HepG2 (cell line): ENCODE results near the gene APBA1. TPM values are rescaled to one million over a fixed set of nuclear protein-coding genes. Genes with fewer than 3 reads are reported as not detected.

Experiments used
- ATAC-seq: fragments of 200-7000 bp; cut with Tn5 transposase; 3 replicates; pipeline ENCODE4 v1.9.1; 2020; ENCODE audit warnings: mild to moderate bottlenecking, moderate library complexity
- BruUV-seq: library from RNA; stranded (reverse); fragments of 400-500 nt; replicated peaks from 2 replicates; lab custom pipeline; 2021; lab: Mats Ljungman, UMichigan
- CTCF ChIA-PET: fragments of 300-600 bp; formaldehyde crosslinking; extraction: SDS; loops from one replicate; lab custom pipeline; 2021; ENCODE audit warnings: low total read pairs, inconsistent platforms, low intra/inter-chr PET ratio; lab: Yijun Ruan, JAX
- POLR2A ChIA-PET: fragments of 350-600 bp; sonication (Branson Sonifier 250); formaldehyde crosslinking; loops from one replicate; lab custom pipeline; 2020; ENCODE audit warnings: antibody characterized with exemption, inconsistent platforms; lab: Yijun Ruan, JAX
- DNase-seq: peaks from one replicate; pipeline ENCODE4 v3.0.0-alpha.2; 2015; ENCODE audit warnings: low spot score
- FAIRE-seq: peaks from 3 replicates; lab custom pipeline; 2011; peaks lifted over from hg19 to GRCh38; lab: Jason Lieb, UNC
- H2AFZ ChIP-seq: one replicate; pipeline ENCODE4 v1.6.1; 2011; ENCODE audit warnings: low read length, inconsistent platforms
- H3K27ac ChIP-seq: fragments of 300-600 bp; 3 replicates; pipeline ENCODE4 v1.8.0; 2011; ENCODE audit warnings: mixed run types, mild to moderate bottlenecking, mixed read lengths, low read length, inconsistent platforms; ENCODE audit not compliant: insufficient read depth; ENCODE audit errors: extremely low read length
- H3K27me3 ChIP-seq, 2 experiments: fragments of 200-600 bp in 1 of 2; 2 replicates in 1 of 2; 3 replicates in 1 of 2; pipeline versions ENCODE4 v1.6.0 to v1.8.0; 2011; ENCODE audit warnings: low read length in 2 of 2, mild to moderate bottlenecking in 2 of 2, moderate library complexity in 2 of 2, inconsistent platforms in 1 of 2; ENCODE audit not compliant: insufficient read depth in 2 of 2, control insufficient read depth in 1 of 2
- H3K36me3 ChIP-seq, 2 experiments: fragments of 200-600 bp in 1 of 2; replicated peaks in 1 of 2; 2 replicates in 1 of 2; 3 replicates in 1 of 2; pipeline versions ENCODE4 v1.5.1 to v1.8.0; 2011; ENCODE audit warnings: low read length in 2 of 2, inconsistent platforms in 1 of 2; ENCODE audit not compliant: insufficient read depth in 2 of 2, control insufficient read depth in 1 of 2
- H3K4me1 ChIP-seq: 2 replicates; pipeline ENCODE4 v1.5.1; 2012; ENCODE audit warnings: low read length, inconsistent platforms; ENCODE audit not compliant: insufficient read depth
- H3K4me2 ChIP-seq: 2 replicates; pipeline ENCODE4 v1.6.0; 2011; ENCODE audit warnings: low read depth, low read length, inconsistent platforms
- H3K4me3 ChIP-seq, 3 experiments: fragments of 200-600 bp in 1 of 3; sonication (generic), shearing (Covaris generic) in 1 of 3; replicated peaks in 1 of 3; 2 replicates each; pipeline ENCODE4 v1.5.1; 2011 to 2016; ENCODE audit warnings: low read length in 3 of 3, inconsistent platforms in 2 of 3, low read depth in 2 of 3, mild to moderate bottlenecking in 2 of 3, control low read depth in 1 of 3, mixed read lengths in 1 of 3; ENCODE audit not compliant: insufficient read depth in 1 of 3
- H3K79me2 ChIP-seq: one replicate; pipeline ENCODE4 v1.6.1; 2011; ENCODE audit warnings: low read length, inconsistent platforms; ENCODE audit not compliant: insufficient read depth
- H3K9ac ChIP-seq: 2 replicates; pipeline ENCODE4 v1.6.0; 2011; ENCODE audit warnings: mild to moderate bottlenecking, low read depth, low read length, inconsistent platforms; ENCODE audit not compliant: insufficient read depth
- H3K9me3 ChIP-seq: 2 replicates; pipeline ENCODE4 v1.5.1; 2012; ENCODE audit warnings: mild to moderate bottlenecking, low read length
- H4K20me1 ChIP-seq: 2 replicates; pipeline ENCODE4 v1.6.0; 2011; ENCODE audit warnings: inconsistent platforms, mild to moderate bottlenecking, low read length, moderate library complexity; ENCODE audit not compliant: insufficient read depth
- AGO1 ChIP-seq: fragments of 200-400 bp; formaldehyde crosslinking; IDR thresholded peaks from 2 replicates; pipeline ENCODE4 v1.6.1; 2017; ENCODE audit warnings: mild to moderate bottlenecking, low read depth, low read length, moderate library complexity; ENCODE audit not compliant: poor library complexity, severe bottlenecking
- CCAR2 ChIP-seq: fragments of 200-400 bp; formaldehyde crosslinking; optimal IDR thresholded peaks from 2 replicates; pipeline ENCODE3; 2018; ENCODE audit warnings: low read depth, mild to moderate bottlenecking, low read length, moderate library complexity
- EZH2 ChIP-seq: conservative IDR thresholded peaks from 2 replicates; pipeline ENCODE4 v1.6.1; 2012; ENCODE audit warnings: mild to moderate bottlenecking, low read depth, low read length, moderate library complexity
- GFI1 ChIP-seq: sonication (generic); formaldehyde crosslinking; IDR thresholded peaks from 2 replicates; pipeline ENCODE4 v1.5.0; 2020; ENCODE audit warnings: missing genetic modification reagents, mild to moderate bottlenecking, borderline replicate concordance
- HNF4G ChIP-seq, 2 experiments: sonication (generic) in 1 of 2; formaldehyde crosslinking in 1 of 2; IDR thresholded peaks; 2 replicates each; pipeline versions ENCODE4 v1.4.0 to v1.6.1; 2011 to 2020; ENCODE audit warnings: borderline replicate concordance in 2 of 2, low read depth in 2 of 2, mild to moderate bottlenecking in 2 of 2, low read length in 1 of 2, missing genetic modification reagents in 1 of 2, moderate library complexity in 1 of 2
- ZFX ChIP-seq: sonication (generic); formaldehyde crosslinking; IDR thresholded peaks from 2 replicates; pipeline ENCODE4 v1.4.0; 2020; ENCODE audit warnings: mild to moderate bottlenecking, low read depth, missing genetic modification reagents, moderate library complexity
- ZNF10 ChIP-seq: sonication (generic); formaldehyde crosslinking; IDR thresholded peaks from 2 replicates; pipeline ENCODE4 v1.4.0; 2020; ENCODE audit warnings: mild to moderate bottlenecking, low read depth, missing genetic modification reagents, borderline replicate concordance
- ZNF17 ChIP-seq: sonication (generic); formaldehyde crosslinking; IDR thresholded peaks from 2 replicates; pipeline ENCODE4 v1.5.0; 2020; ENCODE audit warnings: mild to moderate bottlenecking, missing genetic modification reagents
- ZNF205 ChIP-seq: IDR thresholded peaks from 2 replicates; pipeline ENCODE4 v1.6.1; 2018; ENCODE audit warnings: missing biosample characterization, missing genetic modification reagents
- ZNF3 ChIP-seq: IDR thresholded peaks from 2 replicates; pipeline ENCODE4 v1.7.0; 2017; ENCODE audit warnings: inconsistent platforms
- ZNF383 ChIP-seq: sonication (generic); formaldehyde crosslinking; IDR thresholded peaks from 2 replicates; pipeline ENCODE4 v1.4.0; 2020; ENCODE audit warnings: missing genetic modification reagents, mild to moderate bottlenecking, borderline replicate concordance
- ZNF441 ChIP-seq: sonication (generic); formaldehyde crosslinking; IDR thresholded peaks from 2 replicates; pipeline ENCODE4 v1.7.0; 2021; ENCODE audit warnings: missing genetic modification reagents, borderline replicate concordance
- ZNF484 ChIP-seq: sonication (generic); formaldehyde crosslinking; IDR thresholded peaks from 2 replicates; pipeline ENCODE4 v1.5.1; 2020; ENCODE audit warnings: mild to moderate bottlenecking, low read depth, missing genetic modification reagents, borderline replicate concordance
- ZNF567 ChIP-seq: sonication (generic); formaldehyde crosslinking; IDR thresholded peaks from 2 replicates; pipeline ENCODE4 v1.8.1; 2023; ENCODE audit warnings: mild to moderate bottlenecking, missing genetic modification reagents, borderline replicate concordance
- ZSCAN21 ChIP-seq: sonication (generic); formaldehyde crosslinking; IDR thresholded peaks from 2 replicates; pipeline ENCODE4 v1.8.0; 2022; ENCODE audit warnings: mild to moderate bottlenecking, missing genetic modification reagents, moderate library complexity, borderline replicate concordance
- WGBS: methylation state at CpG from one replicate; pipeline ENCODE4 v1.1.6; 2017; ENCODE audit warnings: low lambda C conversion rate; 5-methylcytosine and 5-hydroxymethylcytosine counted together
- in situ Hi-C: cut with HindIII; loops from 2 replicates; pipeline ENCODE4 v1.10.0; 2017; ENCODE audit warnings: low pct_unique_long_range_greater_than_20kb; ENCODE audit not compliant: extremely low pct_ligation_motif_present
- intact Hi-C: fragments of 100-400 bp; cut with micrococcal nuclease; formaldehyde crosslinking; loops from one replicate; pipeline ENCODE4 v1.10.0; 2022; ENCODE audit not compliant: unreplicated experiment
- polyA plus RNA-seq, 8 experiments: library from polyadenylated mRNA; depleted of rRNA in 3 of 8; stranded (reverse) in 7 of 8; unstranded in 1 of 8; fragments of >200 nt; fragmentation: Illumina TruSeq in 4 of 8; extraction: Trizol in 4 of 8; gene quantifications; 2 replicates each; pipeline versions ENCODE4 v1.2.1 to v1.2.3, GENCODE V29; 2011 to 2016; ENCODE audit warnings: low read depth in 4 of 8, missing spikeins in 1 of 8, mixed read lengths in 1 of 8; ENCODE audit not compliant: insufficient read depth in 1 of 8
- total RNA-seq, 5 experiments: library from RNA; depleted of rRNA; stranded (reverse); fragments of >200 nt; fragmentation: Illumina TruSeq; extraction: Trizol; gene quantifications; 2 replicates each; pipeline ENCODE4 v1.2.3, GENCODE V29; 2016; ENCODE audit warnings: low read depth in 1 of 5
- TF ChIP-seq, protein P1 (sequence below): sonication (generic); formaldehyde crosslinking; IDR thresholded peaks from 2 replicates; pipeline ENCODE4 v1.5.0; 2020; ENCODE audit warnings: missing genetic modification reagents
- TF ChIP-seq, protein P2 (sequence below): IDR thresholded peaks from 2 replicates; pipeline ENCODE4 v1.6.1; 2016; ENCODE audit warnings: low read depth, borderline replicate concordance
- TF ChIP-seq, protein P3 (sequence below): sonication (generic); formaldehyde crosslinking; IDR thresholded peaks from 2 replicates; pipeline ENCODE4 v1.8.1; 2022; ENCODE audit warnings: low read depth, mild to moderate bottlenecking, missing genetic modification reagents

APBA1 gene
- total and polyA plus RNA-seq, 2 of the 13 experiments (the other 11 are each of a cell fraction or from before 2014, with no cell fraction given): 0.15 TPM; not detected in 1

DNA sequence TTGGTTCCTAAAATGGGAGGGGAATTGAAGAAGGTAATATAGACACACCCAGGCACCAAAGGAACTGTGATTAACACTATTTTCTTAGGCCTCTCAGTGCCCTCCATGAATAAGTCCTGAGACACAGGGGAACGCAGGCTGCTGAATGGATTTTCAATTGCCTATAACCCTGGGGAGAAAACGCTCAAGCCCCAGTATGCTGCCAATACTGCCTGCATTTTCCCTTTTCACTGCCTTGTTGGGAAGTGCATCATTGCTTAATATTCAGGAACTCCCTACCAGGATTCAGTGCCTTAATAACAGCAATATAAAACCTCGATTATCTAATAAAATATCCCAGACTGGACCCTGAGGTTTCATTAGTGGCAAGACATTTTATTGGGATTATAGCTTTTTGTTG, 25.4 kb downstream of the APBA1 start:
- H3K4me1 ChIP-seq: no peaks in the 10 kb centered on the region
- H3K4me3 ChIP-seq: no peak overlapping the region
- ChIA-PET CTCF (no interaction called here), POLR2A (no interaction called here)
- DNase-seq (no peak), ATAC-seq (no peak), FAIRE-seq (no peak)
- H3K79me2 ChIP-seq: no peaks in the 10 kb centered on the region
- H3K36me3 ChIP-seq: no peaks in the 10 kb centered on the region
- no peak overlapping the region for H3K9ac ChIP-seq
- H3K9me3 ChIP-seq: no peaks in the 10 kb centered on the region
- no peaks in the 10 kb centered on the region for H4K20me1 ChIP-seq
- H3K27ac ChIP-seq: no peak overlapping the region
- H3K27me3 ChIP-seq: no peaks in the 10 kb centered on the region
- in situ Hi-C loops (no loop called here), intact Hi-C loops (no loop called here)
- BruUV-seq: no TSS peak
- H3K4me2 ChIP-seq: no peak overlapping the region
- 22% methylated on average over 3 of the region's 3 CpGs for WGBS
- H2AFZ ChIP-seq: no peak overlapping the region
- TF ChIP-seq ZNF10 (CRISPR knock-in tag): no peak
- TF ChIP-seq CCAR2: no peak
- TF ChIP-seq ZNF567 (CRISPR knock-in tag): no peak
- TF ChIP-seq ZNF484: no peak
- no peak for TF ChIP-seq ZNF205 (CRISPR knock-in tag)
- no peak for TF ChIP-seq GFI1
- TF ChIP-seq AGO1: no peak
- no peak for TF ChIP-seq ZNF441 (CRISPR knock-in tag)
- no peak for TF ChIP-seq EZH2
- TF ChIP-seq, protein P1, sequence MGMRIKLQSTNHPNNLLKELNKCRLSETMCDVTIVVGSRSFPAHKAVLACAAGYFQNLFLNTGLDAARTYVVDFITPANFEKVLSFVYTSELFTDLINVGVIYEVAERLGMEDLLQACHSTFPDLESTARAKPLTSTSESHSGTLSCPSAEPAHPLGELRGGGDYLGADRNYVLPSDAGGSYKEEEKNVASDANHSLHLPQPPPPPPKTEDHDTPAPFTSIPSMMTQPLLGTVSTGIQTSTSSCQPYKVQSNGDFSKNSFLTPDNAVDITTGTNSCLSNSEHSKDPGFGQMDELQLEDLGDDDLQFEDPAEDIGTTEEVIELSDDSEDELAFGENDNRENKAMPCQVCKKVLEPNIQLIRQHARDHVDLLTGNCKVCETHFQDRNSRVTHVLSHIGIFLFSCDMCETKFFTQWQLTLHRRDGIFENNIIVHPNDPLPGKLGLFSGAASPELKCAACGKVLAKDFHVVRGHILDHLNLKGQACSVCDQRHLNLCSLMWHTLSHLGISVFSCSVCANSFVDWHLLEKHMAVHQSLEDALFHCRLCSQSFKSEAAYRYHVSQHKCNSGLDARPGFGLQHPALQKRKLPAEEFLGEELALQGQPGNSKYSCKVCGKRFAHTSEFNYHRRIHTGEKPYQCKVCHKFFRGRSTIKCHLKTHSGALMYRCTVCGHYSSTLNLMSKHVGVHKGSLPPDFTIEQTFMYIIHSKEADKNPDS (CRISPR knock-in tag): no peak
- no peak for TF ChIP-seq ZNF17 (CRISPR knock-in tag)
- TF ChIP-seq ZFX (CRISPR knock-in tag): no peak
- TF ChIP-seq ZSCAN21 (CRISPR knock-in tag): no peak
- no peak for TF ChIP-seq ZNF3 (CRISPR knock-in tag)
- no peak for TF ChIP-seq ZNF383
- TF ChIP-seq, protein P2, sequence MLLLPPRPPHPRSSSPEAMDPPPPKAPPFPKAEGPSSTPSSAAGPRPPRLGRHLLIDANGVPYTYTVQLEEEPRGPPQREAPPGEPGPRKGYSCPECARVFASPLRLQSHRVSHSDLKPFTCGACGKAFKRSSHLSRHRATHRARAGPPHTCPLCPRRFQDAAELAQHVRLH (CRISPR knock-in tag): no peak
- TF ChIP-seq, protein P3, sequence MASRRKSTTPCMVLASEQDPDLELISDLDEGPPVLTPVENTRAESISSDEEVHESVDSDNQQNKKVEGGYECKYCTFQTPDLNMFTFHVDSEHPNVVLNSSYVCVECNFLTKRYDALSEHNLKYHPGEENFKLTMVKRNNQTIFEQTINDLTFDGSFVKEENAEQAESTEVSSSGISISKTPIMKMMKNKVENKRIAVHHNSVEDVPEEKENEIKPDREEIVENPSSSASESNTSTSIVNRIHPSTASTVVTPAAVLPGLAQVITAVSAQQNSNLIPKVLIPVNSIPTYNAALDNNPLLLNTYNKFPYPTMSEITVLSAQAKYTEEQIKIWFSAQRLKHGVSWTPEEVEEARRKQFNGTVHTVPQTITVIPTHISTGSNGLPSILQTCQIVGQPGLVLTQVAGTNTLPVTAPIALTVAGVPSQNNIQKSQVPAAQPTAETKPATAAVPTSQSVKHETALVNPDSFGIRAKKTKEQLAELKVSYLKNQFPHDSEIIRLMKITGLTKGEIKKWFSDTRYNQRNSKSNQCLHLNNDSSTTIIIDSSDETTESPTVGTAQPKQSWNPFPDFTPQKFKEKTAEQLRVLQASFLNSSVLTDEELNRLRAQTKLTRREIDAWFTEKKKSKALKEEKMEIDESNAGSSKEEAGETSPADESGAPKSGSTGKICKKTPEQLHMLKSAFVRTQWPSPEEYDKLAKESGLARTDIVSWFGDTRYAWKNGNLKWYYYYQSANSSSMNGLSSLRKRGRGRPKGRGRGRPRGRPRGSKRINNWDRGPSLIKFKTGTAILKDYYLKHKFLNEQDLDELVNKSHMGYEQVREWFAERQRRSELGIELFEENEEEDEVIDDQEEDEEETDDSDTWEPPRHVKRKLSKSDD: no peak
- TF ChIP-seq HNF4G (IDR thresholded peaks at IDR 0.05; ENCODE audit: borderline replicate concordance, low read depth, low read length): no peak
- TF ChIP-seq HNF4G (CRISPR knock-in tag; IDR thresholded peaks at IDR 0.05; ENCODE audit: borderline replicate concordance, low read depth): no peak
